NCI-H1694 treated with DMSO at 0.1 percent for 48 hours (cell line): ENCODE measurements around the gene DUSP16.
"Not testable (repeated sequence)": the region's sequence is repeated elsewhere in the genome, so short reads cannot be mapped to it uniquely, and the experiment has no call there.

Source experiments
- DNase-seq: peaks from one replicate; lab custom pipeline; 2025; lab: John Stamatoyannopoulos, UW

The DUSP16 gene

GRCh38 chr12:12492547-12492946 is 70.1 kb downstream of the DUSP16 start:
- no peak for DNase-seq

- no peak for DNase-seq
Observed at GRCh38 chr12:12491606-12492005, 71.1 kb downstream of the DUSP16 start.

- DNase-seq, result no peak
Observed at GRCh38 chr12:12488823-12489550, 73.7 kb downstream of the DUSP16 start.

GRCh38 chr12:12488296-12488695 is 74.4 kb downstream of the DUSP16 start:
- no peak for DNase-seq

GRCh38 chr12:12487490-12487889 is 75.2 kb downstream of the DUSP16 start:
- DNase-seq, result no peak

- DNase-seq, result no peak
Observed at GRCh38 chr12:12486661-12487240, 75.9 kb downstream of the DUSP16 start.

- DNase-seq, result no peak
Observed at GRCh38 chr12:12483438-12483837, 79.2 kb downstream of the DUSP16 start.

- DNase-seq, result no peak
Observed at GRCh38 chr12:12482959-12483358, 79.7 kb downstream of the DUSP16 start.

- no peak for DNase-seq
Observed at GRCh38 chr12:12482150-12482761, 80.4 kb downstream of the DUSP16 start.

- no peak for DNase-seq
Observed at GRCh38 chr12:12481631-12482030, 81.0 kb downstream of the DUSP16 start.

GRCh38 chr12:12480074-12480473 is 82.6 kb downstream of the DUSP16 start:
- DNase-seq, result no peak

- no peak for DNase-seq
Observed at GRCh38 chr12:12477532-12477890, 85.2 kb downstream of the DUSP16 start.

GRCh38 chr12:12476857-12477531 is 85.7 kb downstream of the DUSP16 start:
- no peak for DNase-seq

- DNase-seq, result no peak
Observed at GRCh38 chr12:12474931-12475795, 87.5 kb downstream of the DUSP16 start.

GRCh38 chr12:12474471-12474928 is 88.2 kb downstream of the DUSP16 start:
- DNase-seq, result no peak

- no peak for DNase-seq
Observed at GRCh38 chr12:12473223-12473622, 89.4 kb downstream of the DUSP16 start.

GRCh38 chr12:12471982-12472961 is 90.4 kb downstream of the DUSP16 start:
- DNase-seq, result not testable (repeated sequence)

- no peak for DNase-seq
Observed at GRCh38 chr12:12470751-12471306, 91.8 kb downstream of the DUSP16 start.

- DNase-seq, result no peak
Observed at GRCh38 chr12:12469386-12469785, 93.3 kb downstream of the DUSP16 start.

GRCh38 chr12:12468575-12468974 is 94.1 kb downstream of the DUSP16 start:
- no peak for DNase-seq
